GM21723 (cell line): ENCODE results near the gene DYRK1A.

Experiments
- ATAC-seq: cut with Tn5 transposase; IDR thresholded peaks from one replicate; pipeline ENCODE4 v1.9.1; 2021; ENCODE audit warnings: mild to moderate bottlenecking, moderate library complexity; ENCODE audit not compliant: unreplicated experiment

Gene DYRK1A

DNA sequence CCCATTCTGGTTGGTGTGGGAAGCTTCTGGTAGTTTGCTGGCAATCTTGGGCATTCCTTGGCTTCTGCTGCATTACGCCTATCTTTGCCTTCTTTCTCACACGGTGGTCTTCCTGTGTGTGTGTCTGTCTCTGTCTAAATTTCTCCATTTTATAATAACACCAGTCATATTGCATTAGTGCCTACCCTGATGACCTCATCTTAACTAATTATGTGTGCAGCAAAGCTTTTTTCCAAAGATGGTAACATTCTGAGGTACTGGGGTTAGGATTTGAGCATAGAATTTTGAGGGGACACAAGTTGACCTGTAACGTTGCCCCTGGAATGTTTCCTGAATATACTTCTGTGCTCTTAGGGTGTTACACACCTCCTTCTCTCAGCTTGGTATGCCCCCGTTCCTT, 77.1 kb downstream of the DYRK1A start:
- no peak for ATAC-seq

DNA sequence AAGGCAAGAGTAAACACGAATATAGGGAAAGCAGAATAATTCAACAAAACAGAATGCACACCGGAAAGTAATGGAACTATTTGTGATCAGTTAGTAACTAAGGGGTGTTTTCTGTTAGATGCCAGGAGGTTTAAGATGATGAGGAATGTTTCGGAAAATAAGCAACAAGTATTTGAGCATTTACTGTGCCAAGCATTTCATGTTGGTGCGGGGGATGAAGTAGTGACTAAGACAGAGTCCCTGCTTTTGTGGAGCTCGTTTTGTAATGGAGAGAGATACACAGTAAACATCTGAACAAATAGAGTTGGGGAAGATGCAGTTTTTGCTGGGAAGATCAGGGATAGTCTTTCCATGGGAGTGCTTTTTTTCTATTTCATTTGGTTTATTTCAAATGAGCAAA, 78.7 kb downstream of the DYRK1A start:
- no peak for ATAC-seq

DNA sequence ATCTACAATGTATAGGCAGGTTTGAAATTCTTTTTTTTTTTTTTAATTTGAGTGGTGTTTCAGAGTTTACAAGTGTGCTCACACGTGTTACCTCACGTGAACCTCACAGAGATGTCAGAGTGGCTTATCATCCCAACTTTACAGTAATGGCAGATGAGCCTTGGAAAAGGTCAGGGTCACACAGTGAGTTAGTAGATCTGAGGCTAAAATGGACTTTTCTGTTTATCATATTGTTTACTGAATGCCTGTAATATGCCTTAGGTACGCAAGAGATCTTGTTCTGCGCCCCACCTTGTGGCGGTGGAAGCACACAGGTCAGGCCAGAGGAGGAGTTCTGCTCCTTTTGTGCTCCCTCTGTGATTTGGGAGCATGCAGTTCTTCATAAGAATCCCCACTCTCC, 80.0 kb downstream of the DYRK1A start:
- ATAC-seq, result no peak

DNA sequence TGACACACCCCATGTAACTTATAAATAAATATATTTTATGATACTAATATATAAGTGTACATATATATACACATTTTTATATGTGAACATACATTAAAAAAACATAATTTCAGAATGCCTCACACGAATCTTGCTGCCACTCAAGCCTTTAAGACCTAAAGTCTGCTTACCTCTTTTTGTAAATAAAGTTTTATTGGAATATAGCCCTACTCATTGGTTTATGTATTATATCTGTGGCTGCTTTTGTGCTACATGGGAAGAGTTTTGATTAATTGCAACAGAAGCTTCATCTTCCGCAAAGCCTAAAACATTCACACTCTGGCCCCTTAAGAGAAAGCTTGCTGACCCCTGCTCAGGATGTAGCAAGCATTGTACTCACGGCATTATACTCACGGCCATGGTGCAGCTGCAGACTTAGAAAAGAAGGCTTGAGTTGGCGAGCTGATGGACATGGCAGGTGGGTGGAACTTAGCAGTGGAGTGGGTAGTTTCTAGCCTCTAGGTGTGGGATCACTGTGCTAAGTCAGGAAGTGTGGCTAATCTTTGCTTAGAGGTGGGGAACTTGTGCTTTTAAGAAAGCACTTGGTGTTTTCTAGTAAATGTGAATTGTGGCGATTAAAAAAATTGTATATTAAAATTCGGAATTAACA, 80.8 kb downstream of the DYRK1A start:
- no peak for ATAC-seq

DNA sequence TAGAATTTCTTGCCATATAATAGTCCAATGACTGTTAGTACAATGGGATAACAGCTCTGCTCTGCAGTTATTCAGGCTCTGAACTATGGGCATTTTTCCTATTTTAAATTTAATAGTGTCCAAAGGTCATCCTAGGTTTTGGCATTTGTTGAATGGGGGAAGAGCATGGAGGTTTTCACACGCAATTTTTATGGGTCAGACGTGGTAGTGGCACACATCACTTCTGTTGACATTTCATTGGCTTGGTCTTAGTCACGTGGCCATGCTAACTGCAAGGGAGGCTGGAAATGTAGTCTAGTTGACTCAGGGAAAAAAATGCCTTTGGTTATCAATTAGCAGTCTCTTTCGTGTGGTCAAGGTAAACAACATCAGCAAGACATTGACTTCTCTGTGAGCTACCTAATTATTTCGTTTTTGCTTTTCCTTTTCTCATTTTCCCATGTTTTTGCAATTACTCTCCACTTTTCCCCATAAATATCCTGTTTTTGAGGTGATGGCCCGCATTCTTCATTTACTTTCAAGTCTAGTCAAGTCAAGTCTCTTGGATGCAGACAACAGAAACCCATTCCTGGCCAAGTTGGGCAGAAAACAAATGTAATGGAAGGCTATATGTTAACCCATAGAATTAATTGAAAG, 82.8 kb downstream of the DYRK1A start:
- no peak for ATAC-seq

DNA sequence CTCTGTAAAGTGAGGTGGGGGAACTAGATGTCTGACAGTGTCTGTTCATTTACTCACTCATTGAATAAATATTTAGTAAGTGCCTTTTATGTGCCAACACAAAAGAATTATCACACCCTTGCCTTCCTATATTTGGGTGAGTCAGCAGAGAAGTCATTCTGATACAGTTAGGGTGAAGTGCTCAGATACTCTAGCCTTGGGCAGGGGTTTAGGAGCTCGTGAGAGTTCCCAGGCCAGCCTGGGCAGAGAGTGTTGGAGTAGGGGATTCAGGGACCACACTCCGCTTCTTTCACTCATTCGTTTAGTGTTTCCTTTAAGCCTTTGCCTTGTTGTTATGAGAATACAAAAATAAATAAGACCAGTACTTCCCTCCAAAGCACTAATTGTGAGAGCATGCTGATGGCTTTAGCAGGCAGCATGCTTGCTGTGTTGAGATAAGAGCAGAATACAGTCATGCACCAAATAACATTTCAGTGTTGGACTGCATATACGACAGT, 83.9 kb downstream of the DYRK1A start:
- ATAC-seq, result no peak

DNA sequence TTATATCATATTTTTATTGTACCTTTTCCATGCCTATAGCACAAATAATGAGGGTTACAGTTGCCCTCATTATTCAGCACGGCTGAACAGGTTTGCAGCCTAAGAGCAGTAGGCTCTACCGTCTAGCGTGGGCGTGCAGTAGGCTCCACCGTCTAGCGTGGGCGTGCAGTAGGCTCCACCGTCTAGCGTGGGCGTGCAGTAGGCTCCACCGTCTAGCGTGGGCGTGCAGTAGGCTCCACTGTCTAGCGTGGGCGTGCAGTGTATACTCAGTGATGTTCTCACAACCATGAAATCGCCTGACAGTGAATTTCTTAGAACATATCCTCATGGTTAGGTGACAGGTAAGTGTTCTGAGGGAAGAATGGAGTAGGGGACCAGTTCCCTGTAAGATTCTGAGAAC, 84.9 kb downstream of the DYRK1A start:
- ATAC-seq, result no peak

DNA sequence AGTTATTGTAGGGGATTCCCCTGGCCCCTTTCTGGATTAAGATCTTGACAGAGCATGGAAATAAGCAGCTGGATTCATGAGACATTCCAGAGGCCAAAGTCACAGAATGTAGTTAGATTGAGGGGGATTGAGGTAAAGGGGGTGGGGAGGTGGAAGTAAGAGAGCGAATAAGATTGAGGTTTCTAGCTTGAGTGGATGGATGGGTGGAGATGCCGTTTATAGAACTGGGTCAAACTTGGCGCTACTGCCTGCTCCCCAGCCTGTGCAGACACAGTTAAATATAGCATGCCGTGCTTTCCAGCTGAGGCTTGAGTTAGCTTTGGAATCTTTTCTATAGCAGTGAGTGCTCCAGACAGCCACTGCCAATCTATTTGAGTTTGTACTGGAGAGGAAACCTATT, 85.7 kb downstream of the DYRK1A start:
- ATAC-seq, result no peak

DNA sequence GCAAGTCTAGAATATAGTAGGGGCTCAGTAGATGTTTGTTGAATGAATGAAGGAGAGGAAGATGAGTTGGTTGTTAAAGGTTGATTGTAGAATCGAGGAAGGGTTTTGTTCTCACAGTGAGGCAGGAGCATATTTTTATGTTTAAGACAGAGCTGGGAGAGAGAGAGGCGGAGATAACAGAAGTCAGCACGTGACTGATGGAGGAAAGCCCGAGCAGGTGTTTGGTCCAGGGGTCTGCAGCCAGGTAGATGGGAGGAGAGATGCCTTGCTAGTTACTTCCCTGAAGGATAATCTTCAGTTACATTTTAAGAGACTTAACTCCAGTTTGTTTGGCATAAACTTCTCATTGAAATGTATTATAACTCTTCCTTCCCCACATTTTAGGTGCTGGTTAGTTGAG, 86.8 kb downstream of the DYRK1A start:
- no peak for ATAC-seq

DNA sequence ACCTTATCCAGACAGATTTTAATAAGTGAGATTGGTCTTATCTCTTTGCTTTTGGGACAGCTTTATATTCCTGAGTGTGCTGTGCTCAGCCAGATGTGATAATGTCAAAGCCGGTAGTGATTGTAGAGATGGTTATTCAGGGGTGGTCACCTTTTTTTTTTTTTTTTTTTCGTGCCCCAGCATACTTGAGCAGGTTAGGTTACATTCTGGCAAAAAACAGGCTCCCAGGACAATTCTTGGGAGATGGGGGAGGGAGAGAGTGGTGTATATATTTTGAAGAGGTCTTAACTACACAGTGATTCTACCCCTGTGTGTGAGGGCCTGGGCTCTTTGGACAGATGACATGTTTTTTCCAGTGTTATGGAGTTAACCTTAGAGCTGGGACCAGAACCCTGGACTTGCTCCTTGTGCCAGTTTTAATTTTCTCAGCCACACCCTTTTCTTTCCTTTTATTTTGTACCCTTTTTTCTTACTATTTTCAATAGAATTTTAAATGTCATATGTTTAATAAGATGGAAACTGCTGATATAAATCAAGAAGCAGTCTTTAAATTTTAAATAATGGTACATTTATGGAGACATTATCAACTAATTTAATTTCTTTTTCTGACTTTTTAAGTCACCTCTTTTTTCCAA, 88.4 kb downstream of the DYRK1A start:
- no peak for ATAC-seq

DNA sequence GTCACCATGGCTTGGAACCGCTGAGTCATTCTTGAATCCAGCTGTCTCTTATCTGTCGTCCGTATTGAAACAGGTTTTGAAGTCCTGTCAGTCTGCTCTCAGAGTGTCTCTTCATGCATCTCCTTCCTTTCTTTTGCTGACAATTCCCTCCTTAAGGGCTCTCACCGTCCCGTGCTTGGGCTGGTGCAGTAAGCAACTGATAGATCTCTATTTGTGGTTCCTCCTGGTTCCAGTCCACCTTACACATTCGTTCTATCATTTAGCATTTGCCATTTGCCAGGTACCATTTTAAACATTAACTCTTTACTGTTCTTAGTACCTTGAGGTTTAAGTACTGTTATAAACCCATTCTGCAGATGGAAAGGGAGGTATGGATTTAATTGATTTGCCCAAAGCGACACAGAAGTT, 88.9 kb downstream of the DYRK1A start:
- ATAC-seq, result no peak

DNA sequence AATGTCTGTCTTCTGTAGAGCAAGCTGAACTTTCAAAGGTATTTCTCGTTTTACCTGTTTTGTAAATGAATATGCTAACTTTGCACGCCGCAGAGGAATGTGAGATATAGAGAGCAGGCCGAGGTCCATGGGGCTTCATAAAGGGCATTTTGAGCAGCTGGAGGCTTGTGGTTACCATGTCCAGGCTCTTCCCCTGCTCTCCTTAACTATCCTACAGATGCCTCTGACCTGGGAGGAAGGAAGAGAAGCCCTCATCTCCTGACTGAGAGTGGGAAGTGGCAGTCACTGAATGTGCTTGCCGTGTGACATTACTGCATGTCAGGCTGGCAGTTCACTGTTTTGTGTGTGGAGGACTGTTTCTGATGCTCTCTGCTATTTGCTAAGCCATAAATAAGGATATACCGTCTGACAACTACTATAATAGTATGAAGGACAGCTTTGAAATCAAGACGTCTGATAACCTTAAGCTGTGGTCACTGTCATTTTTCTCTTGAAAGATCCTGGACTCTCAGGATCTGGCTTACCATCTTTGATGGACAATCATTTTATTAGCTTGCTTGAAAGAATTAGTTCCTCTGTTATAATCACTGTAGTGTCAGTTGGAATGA, 92.2 kb downstream of the DYRK1A start:
- ATAC-seq, result no peak

DNA sequence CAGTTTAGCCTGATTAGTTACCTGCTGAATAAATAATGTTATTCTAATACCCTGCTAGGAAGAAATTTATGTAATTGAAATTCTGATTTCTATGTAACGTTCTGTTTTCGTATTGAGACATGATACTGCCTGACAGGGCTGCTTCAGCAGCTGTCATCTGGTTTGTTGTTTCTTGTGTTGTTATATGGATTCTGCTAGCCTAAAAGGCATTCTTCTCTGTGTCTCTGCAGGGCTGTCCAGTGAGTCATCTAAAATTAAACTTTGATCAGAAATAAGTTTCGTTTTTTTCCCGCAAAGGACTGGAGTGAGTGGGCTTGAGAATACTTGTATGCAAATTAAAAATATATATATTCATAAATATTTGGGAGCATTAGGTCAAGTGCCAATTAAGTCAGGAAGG, 93.0 kb downstream of the DYRK1A start:
- ATAC-seq, result no peak

DNA sequence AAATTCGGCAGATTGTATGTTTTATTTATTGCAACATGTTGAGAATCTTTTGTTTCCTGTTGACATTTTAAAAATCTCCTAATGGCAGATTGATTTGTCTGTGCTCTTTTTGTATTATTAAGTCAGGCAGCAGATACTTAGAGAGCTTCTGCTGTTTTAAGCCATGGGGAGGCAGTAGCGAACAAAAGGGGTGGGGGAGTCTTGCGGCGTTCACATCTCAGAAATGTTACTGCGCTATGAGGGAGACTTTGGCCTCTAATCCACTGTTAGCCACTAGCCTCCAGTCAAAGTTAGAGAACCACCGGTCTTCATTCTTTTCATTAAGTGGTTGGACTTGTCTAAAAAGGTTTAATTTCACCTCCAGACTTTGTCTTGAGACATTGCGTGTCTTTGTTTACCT, 93.6 kb downstream of the DYRK1A start:
- no peak for ATAC-seq

DNA sequence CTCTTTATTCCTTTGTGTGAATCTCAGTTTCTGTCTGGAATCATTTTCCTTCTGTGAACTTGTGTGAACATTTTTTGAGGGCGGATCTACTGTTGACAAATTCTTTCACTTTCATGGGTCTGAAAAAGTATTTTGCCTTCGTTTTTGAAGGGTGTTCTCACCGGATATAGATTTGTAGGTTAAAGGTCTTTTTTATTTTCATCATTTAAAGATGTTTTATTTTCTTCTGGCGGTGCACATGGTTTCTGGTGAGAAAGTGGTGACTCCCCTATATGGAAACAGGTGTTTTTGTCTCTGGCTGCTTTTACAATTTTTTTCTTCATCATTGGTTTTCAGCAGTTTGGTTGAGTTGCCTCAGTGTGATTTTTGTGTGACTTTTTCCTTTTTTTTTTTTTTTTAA, 94.9 kb downstream of the DYRK1A start:
- no peak for ATAC-seq

DNA sequence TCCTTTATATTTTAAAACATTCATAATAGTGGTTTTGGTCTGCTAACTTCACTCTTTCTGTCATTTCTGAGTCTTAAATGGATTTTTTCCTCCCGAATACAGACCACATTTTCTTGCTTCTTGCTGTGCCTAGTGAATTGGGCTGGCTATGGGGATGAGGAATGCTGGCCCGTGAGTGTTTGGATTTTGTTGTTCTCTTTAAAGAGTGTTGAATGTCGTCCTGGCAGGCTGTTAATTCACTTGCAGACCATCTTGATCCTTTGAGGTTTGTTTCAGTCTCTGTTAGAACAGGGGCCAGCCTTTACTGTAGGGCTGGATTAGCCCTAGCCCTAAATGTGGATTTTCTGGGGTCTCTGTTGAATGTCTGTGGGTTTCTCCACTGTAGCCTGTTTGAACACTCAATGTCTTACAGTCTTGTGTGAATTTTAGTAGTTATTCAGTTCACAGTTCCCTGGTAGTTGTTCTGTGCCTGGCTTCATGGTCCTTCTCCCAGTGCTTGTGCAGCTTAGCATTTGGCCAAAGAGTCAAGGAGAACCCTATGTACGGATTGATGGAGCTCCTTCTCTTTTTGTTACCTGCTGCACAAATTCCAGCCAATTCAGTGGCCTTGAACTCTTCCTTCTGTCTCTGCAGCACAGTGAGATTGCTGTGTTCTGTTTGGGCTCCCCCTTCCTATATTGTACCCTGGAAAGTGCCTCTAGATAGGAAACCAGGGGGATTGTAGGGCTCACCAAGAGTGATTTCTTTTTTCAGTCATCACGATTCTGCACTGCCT, 95.7 kb downstream of the DYRK1A start:
- ATAC-seq, result no peak

DNA sequence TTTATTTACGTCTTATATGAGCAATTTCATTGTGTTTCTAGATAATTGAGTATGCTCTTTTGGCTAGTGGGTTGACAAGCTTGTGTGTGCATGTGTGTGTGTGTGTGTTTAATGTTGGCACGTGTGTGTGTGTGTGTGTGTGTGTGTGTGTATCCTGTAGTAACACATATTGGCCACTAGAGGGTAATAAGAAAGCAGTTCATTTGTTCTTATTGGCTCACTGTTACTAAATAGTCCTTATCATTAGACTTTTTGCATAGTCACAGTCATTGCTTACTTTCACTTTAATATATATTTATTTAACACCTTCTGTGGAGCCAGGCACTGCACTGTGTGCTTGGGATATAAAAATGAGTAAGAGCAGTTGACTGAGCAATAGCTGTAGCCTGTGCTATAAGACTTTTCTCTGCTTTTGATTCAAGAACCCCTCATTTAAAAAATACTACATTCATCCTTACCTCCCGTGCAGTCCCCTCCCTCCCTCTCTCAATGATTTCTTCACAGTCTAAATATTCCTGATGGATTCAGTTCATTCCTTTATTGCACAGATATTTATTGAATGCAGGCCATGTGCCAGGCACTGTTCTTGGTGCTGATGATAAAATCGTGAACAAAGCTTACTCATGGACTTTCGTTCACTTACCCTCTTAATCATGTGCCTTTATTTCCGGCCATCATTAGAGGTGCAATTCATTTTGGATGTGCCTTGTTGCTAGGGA, 96.7 kb downstream of the DYRK1A start:
- no peak for ATAC-seq

DNA sequence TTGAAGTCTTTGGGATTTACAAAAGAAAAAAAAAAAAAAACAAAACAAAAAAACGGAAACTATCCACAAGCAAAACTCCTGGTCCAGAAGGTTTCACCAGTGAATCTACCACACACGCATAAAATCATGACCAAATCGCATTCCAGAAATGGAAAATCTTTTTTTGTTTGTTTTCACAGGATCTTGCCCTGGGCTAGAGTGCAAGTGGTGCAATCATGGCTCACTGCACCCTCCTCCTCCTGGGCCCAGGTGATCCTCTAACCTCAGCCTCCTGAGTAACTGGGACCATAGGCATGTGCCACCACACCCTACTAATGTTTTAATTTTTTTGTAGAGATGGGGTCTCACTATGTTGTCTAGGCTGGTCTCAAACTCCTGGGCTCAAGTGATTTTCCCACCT, 100.5 kb downstream of the DYRK1A start:
- ATAC-seq, result no peak

DNA sequence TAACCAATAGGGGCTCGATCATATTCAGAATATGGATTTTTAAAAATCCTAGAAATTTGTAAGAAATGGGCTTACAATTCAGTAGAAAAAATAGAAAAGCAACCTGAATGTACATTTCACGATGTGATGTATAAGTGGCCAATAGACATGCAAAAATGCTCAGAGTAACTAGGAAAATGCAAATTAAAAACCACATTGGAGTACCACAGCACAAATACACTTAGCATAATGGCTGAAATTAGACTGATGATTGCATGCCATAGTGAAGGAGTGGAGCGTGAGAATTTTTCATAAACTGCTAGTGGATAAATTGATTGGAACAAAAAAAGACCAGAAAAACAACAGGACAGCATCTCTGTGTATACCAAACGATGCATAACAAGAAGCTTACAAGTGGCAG, 102.3 kb downstream of the DYRK1A start:
- ATAC-seq, result no peak

DNA sequence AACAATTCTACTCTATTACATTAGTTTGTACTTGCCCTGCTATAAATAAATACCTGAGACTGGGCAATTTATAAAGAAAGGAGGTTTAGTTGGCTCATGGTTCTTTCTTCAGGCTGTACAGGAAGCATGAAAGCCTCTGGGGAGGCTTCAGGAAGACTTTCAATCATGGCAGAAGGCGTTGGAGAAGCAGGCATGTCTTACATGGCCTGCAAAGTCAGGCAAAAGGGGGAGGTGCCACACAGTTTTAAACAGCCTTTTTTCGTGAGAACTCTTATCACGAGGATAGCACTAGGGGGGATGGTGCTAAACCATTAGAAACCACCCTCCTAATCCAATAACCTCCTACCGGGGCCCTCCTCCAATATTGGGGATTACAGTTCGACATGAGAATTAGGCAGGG, 102.9 kb downstream of the DYRK1A start:
- no peak for ATAC-seq

DNA sequence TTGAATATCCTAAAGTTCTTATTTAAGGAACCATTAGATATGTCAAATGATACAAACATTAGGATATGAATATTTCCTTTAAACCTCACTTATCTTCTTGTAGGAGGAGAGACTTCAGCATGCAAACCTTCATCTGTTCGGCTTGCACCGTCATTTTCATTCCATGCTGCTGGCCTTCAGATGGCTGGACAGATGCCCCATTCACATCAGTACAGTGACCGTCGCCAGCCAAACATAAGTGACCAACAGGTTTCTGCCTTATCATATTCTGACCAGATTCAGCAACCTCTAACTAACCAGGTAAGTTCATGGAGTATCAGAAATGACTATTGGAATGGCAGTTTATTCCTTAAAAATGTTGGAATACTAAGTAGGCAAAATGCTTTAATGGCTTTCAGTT, 106.0 kb downstream of the DYRK1A start:
- ATAC-seq, result no peak
